T-helper 2 cell treated with Interferon-gamma antibody and Interleukin-4, amounts not matched to agents 100 ng/mL and 5 ng/mL, for 36 hours (primary cell): ENCODE data around the gene SGSH. TPM values are rescaled to one million over a fixed set of nuclear protein-coding genes. Genes with fewer than 3 reads are reported as not detected.

Experiments used
- total RNA-seq: library from RNA; stranded (reverse); gene quantifications from 2 replicates; pipeline ENCODE4 v1.2.3, GENCODE V29; 2022

The SGSH gene
- total RNA-seq, 1 donor from 2014 or later = 33.5 TPM

Other genes starting within 250 kb of the SGSH start
- 0.52 and 0.80 TPM in 2 replicates for gene TBC1D16, start 184.5 kb downstream of the SGSH start, total RNA-seq
- not detected in 2 replicates for gene CCDC40, start 183.7 kb downstream of the SGSH start, total RNA-seq
- gene GAA, start 118.8 kb downstream of the SGSH start, total RNA-seq = 15.1 and 17.7 TPM in 2 replicates
- gene EIF4A3, start 73.2 kb downstream of the SGSH start, total RNA-seq = 143 and 150 TPM in 2 replicates
- not detected in 2 replicates for gene CARD14, start 50.3 kb downstream of the SGSH start, total RNA-seq
- gene SLC26A11, start 94 bp upstream of the SGSH start, total RNA-seq = 8.3 and 10.2 TPM in 2 replicates
- gene RNF213, start 40.5 kb upstream of the SGSH start, total RNA-seq = 605 and 621 TPM in 2 replicates
- gene ENDOV, start 194.8 kb upstream of the SGSH start, total RNA-seq = 17.6 TPM in 2 replicates